NCI-H2081 (cell line): ENCODE results near the gene ADIRF.
"Not testable (repeated sequence)": the region's sequence is repeated elsewhere in the genome, so short reads cannot be mapped to it uniquely, and the experiment has no call there.

Experiments
- DNase-seq, 2 experiments: peaks; one replicate each; lab custom pipeline; 2025; lab: John Stamatoyannopoulos, UW

The ADIRF gene

GRCh38 chr10:86946213-86947155 lies 21.8 kb upstream of the ADIRF start:
- peak in 1 of 2 experiments; percentile 35 for DNase-seq

- DNase-seq, result not testable (repeated sequence)
These were observed 20.5 kb upstream of the ADIRF start for GRCh38 chr10:86947806-86948205.

GRCh38 chr10:86950349-86950748 lies 17.9 kb upstream of the ADIRF start:
- DNase-seq, result no peak

GRCh38 chr10:86951184-86951761 lies 17.0 kb upstream of the ADIRF start:
- no peak for DNase-seq

- no peak for DNase-seq
These were observed 16.2 kb upstream of the ADIRF start for GRCh38 chr10:86952106-86952505.

- DNase-seq, result not testable (repeated sequence)
These were observed 15.6 kb upstream of the ADIRF start for GRCh38 chr10:86952697-86953096.

- no peak for DNase-seq
These were observed 14.3 kb upstream of the ADIRF start for GRCh38 chr10:86953747-86954680.

GRCh38 chr10:86954681-86955500 lies 13.4 kb upstream of the ADIRF start:
- DNase-seq, result no peak

- no peak for DNase-seq
These were observed 12.6 kb upstream of the ADIRF start for GRCh38 chr10:86955501-86956194.

- no peak for DNase-seq
These were observed 12.0 kb upstream of the ADIRF start for GRCh38 chr10:86956195-86956847.

GRCh38 chr10:86956848-86957448 lies 11.3 kb upstream of the ADIRF start:
- no peak for DNase-seq

- no peak for DNase-seq
These were observed 10.7 kb upstream of the ADIRF start, which contains the start of gene MMRN2 for GRCh38 chr10:86957471-86958115. Gene MMRN2, minus strand, starts transcription at chr10:86957615. Its CDS starts 74 bp downstream, at chr10:86957541.

GRCh38 chr10:86958116-86958900 lies 10.0 kb upstream of the ADIRF start, which contains the start of gene SNCG:
Gene SNCG, plus strand, starts transcription at chr10:86958599. Its CDS starts 99 bp downstream, at chr10:86958698.
- no peak for DNase-seq

- DNase-seq, result no peak
These were observed 9.2 kb upstream of the ADIRF start for GRCh38 chr10:86958901-86959736.

GRCh38 chr10:86959737-86960002 lies 8.6 kb upstream of the ADIRF start:
- DNase-seq, result no peak

GRCh38 chr10:86960003-86960862 lies 8.0 kb upstream of the ADIRF start:
- no peak for DNase-seq
